WTC11 (cell line): ENCODE measurements around the gene LDLRAD4. TPM values are rescaled to one million over a fixed set of nuclear protein-coding genes. Genes with fewer than 3 reads are reported as not detected.
"Not testable (repeated sequence)": the region's sequence is repeated elsewhere in the genome, so short reads cannot be mapped to it uniquely, and the experiment has no call there.

Experiments
- ATAC-seq: fragments of 200-7000 bp; cut with Tn5 transposase; 2 replicates; pipeline ENCODE4 v1.10.0; 2021; ENCODE audit warnings: mild to moderate bottlenecking, moderate library complexity
- CTCF ChIA-PET: fragments of 300-600 bp; sonication (Branson Sonifier 250); formaldehyde crosslinking; loops from one replicate; lab custom pipeline; 2021; ENCODE audit warnings: antibody characterized with exemption; lab: Charles Lee
- POLR2A ChIA-PET: fragments of 350-600 bp; sonication (Branson Sonifier 250); formaldehyde crosslinking; loops from one replicate; lab custom pipeline; 2021; ENCODE audit warnings: antibody characterized with exemption; lab: Charles Lee
- DNase-seq: peaks from one replicate; pipeline ENCODE4 v3.0.0; 2021; ENCODE audit warnings: low spot score
- H3K27ac Mint-ChIP-seq: 2 replicates; pipeline ENCODE4 v1.8.0; 2021; ENCODE audit warnings: mixed read lengths
- H3K27me3 Mint-ChIP-seq: 2 replicates; pipeline ENCODE4 v1.8.0; 2021; ENCODE audit warnings: low read depth, mild to moderate bottlenecking, moderate library complexity, mixed read lengths
- H3K36me3 Mint-ChIP-seq: 2 replicates; pipeline ENCODE4 v1.8.0; 2021; ENCODE audit warnings: mixed read lengths
- H3K4me1 Mint-ChIP-seq: 2 replicates; pipeline ENCODE4 v1.8.0; 2022; ENCODE audit warnings: mixed read lengths
- H3K4me3 Mint-ChIP-seq: 2 replicates; pipeline ENCODE4 v1.8.0; 2021; ENCODE audit warnings: mild to moderate bottlenecking, moderate library complexity, mixed read lengths
- H3K9me3 Mint-ChIP-seq: 2 replicates; pipeline ENCODE4 v1.8.0; 2021; ENCODE audit warnings: mixed read lengths
- AFF4 ChIP-seq: sonication (generic); formaldehyde crosslinking; IDR thresholded peaks from 2 replicates; pipeline ENCODE4 v1.8.1; 2023; ENCODE audit warnings: mild to moderate bottlenecking, missing genetic modification reagents, borderline replicate concordance
- E2F1 ChIP-seq: sonication (generic); formaldehyde crosslinking; IDR thresholded peaks from 2 replicates; pipeline ENCODE4 v1.8.0; 2022; ENCODE audit warnings: mild to moderate bottlenecking, missing genetic modification reagents
- FOXJ3 ChIP-seq: sonication (generic); formaldehyde crosslinking; IDR thresholded peaks from 2 replicates; pipeline ENCODE4 v1.9.0; 2021; ENCODE audit warnings: missing genetic modification reagents, mild to moderate bottlenecking, borderline replicate concordance
- FOXK1 ChIP-seq: sonication (generic); formaldehyde crosslinking; IDR thresholded peaks from 2 replicates; pipeline ENCODE4 v1.8.0; 2022; ENCODE audit warnings: mild to moderate bottlenecking, moderate library complexity, missing genetic modification reagents
- FOXP1 ChIP-seq: sonication (generic); formaldehyde crosslinking; IDR thresholded peaks from 2 replicates; pipeline ENCODE4 v1.8.0; 2022; ENCODE audit warnings: missing genetic modification reagents, mild to moderate bottlenecking, moderate library complexity, borderline replicate concordance
- IRF2 ChIP-seq: sonication (generic); formaldehyde crosslinking; IDR thresholded peaks from 2 replicates; pipeline ENCODE4 v1.8.0; 2022; ENCODE audit warnings: low read depth, missing genetic modification reagents, borderline replicate concordance
- JUN ChIP-seq: sonication (generic); formaldehyde crosslinking; IDR thresholded peaks from 2 replicates; pipeline ENCODE4 v1.8.0; 2023; ENCODE audit warnings: mild to moderate bottlenecking, missing genetic modification reagents
- MLX ChIP-seq: sonication (generic); formaldehyde crosslinking; IDR thresholded peaks from 2 replicates; pipeline ENCODE4 v1.8.1; 2023; ENCODE audit warnings: mild to moderate bottlenecking, missing genetic modification reagents, moderate library complexity
- NFE2L1 ChIP-seq: sonication (generic); formaldehyde crosslinking; IDR thresholded peaks from 2 replicates; pipeline ENCODE4 v1.8.1; 2023; ENCODE audit warnings: missing genetic modification reagents
- RORB ChIP-seq: fragments of 250-450 bp; sonication (Bioruptor Pico); IDR thresholded peaks from 2 replicates; pipeline ENCODE4 v1.9.0; 2021; ENCODE audit warnings: mild to moderate bottlenecking
- SP1 ChIP-seq: sonication (generic); formaldehyde crosslinking; conservative IDR thresholded peaks from 2 replicates; pipeline ENCODE4 v1.8.1; 2022; ENCODE audit warnings: missing genetic modification reagents
- TP53 ChIP-seq: sonication (generic); formaldehyde crosslinking; IDR thresholded peaks from 2 replicates; pipeline ENCODE4 v1.8.1; 2023; ENCODE audit warnings: mild to moderate bottlenecking, missing genetic modification reagents
- ZNF138 ChIP-seq: sonication (generic); formaldehyde crosslinking; conservative IDR thresholded peaks from 2 replicates; pipeline ENCODE4 v1.8.1; 2022; ENCODE audit warnings: mild to moderate bottlenecking, moderate library complexity, missing genetic modification reagents
- ZNF281 ChIP-seq: sonication (generic); formaldehyde crosslinking; IDR thresholded peaks from 2 replicates; pipeline ENCODE4 v1.8.0; 2023; ENCODE audit warnings: mild to moderate bottlenecking, missing genetic modification reagents
- ZNF396 ChIP-seq: fragments of 250-450 bp; sonication (Bioruptor Pico); IDR thresholded peaks from 2 replicates; pipeline ENCODE4 v1.8.0; 2021; ENCODE audit warnings: mild to moderate bottlenecking, moderate library complexity, borderline replicate concordance
- total RNA-seq: library from RNA; stranded (reverse); gene quantifications from 3 replicates; pipeline ENCODE4 v1.2.3, GENCODE V29; 2021
- TF ChIP-seq, protein P1 (sequence below): sonication (generic); formaldehyde crosslinking; conservative IDR thresholded peaks from 2 replicates; pipeline ENCODE4 v1.8.1; 2022; ENCODE audit warnings: mild to moderate bottlenecking, missing genetic modification reagents
- TF ChIP-seq, protein P2 (sequence below): sonication (generic); formaldehyde crosslinking; IDR thresholded peaks from 2 replicates; pipeline ENCODE4 v1.8.0; 2023; ENCODE audit warnings: missing genetic modification reagents
- TF ChIP-seq, protein P3 (sequence below): fragments of 250-450 bp; sonication (Bioruptor Pico); IDR thresholded peaks from 2 replicates; pipeline ENCODE4 v1.8.0; 2021; ENCODE audit warnings: mild to moderate bottlenecking

Gene LDLRAD4
- total RNA-seq, 1 experiment from 2014 or later = 6.2 TPM

- TF ChIP-seq MLX (no peak), ZNF138 (CRISPR knock-in tag) (no peak)
Measured at GRCh38 chr18:13488281-13488929, 269.8 kb downstream of the LDLRAD4 start (continued).

DNA sequence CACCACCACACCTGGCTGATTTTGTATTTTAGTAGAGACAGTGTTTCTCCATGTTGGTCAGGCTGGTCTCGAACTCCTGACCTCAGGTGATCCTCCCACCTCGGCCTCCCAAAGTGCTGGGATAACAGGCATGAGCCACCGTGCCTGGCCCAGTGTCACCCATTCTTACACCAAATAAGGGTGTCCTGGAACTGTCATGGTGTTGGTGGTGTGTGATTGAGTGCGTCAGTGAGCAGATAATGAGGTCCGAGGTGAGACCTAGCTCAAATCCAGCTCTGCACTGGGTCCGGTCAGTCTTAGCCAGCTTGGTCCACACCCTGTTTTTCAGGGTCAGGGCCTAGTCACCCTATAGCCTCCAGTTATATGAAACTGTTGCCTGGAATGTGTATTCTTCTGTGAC lies 270.7 kb downstream of the LDLRAD4 start:
- H3K27ac Mint-ChIP-seq, CTCF ChIA-PET: not testable (repeated sequence)

GRCh38 chr18:13491138-13491537 lies 272.6 kb downstream of the LDLRAD4 start:
- POLR2A ChIA-PET = no interaction called here
- H3K4me1 Mint-ChIP-seq = peaks cover 25% of the 10 kb centered on the region
- TF ChIP-seq E2F1 (CRISPR knock-in tag) = no peak
- TF ChIP-seq, protein P1, sequence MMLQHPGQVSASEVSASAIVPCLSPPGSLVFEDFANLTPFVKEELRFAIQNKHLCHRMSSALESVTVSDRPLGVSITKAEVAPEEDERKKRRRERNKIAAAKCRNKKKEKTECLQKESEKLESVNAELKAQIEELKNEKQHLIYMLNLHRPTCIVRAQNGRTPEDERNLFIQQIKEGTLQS (CRISPR knock-in tag) = no peak
- TF ChIP-seq ZNF281 (CRISPR knock-in tag) = no peak
- no peak for TF ChIP-seq SP1
- TF ChIP-seq, protein P2, sequence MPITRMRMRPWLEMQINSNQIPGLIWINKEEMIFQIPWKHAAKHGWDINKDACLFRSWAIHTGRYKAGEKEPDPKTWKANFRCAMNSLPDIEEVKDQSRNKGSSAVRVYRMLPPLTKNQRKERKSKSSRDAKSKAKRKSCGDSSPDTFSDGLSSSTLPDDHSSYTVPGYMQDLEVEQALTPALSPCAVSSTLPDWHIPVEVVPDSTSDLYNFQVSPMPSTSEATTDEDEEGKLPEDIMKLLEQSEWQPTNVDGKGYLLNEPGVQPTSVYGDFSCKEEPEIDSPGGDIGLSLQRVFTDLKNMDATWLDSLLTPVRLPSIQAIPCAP = no peak
- no peak for TF ChIP-seq TP53 (CRISPR knock-in tag)
- no peak for TF ChIP-seq FOXJ3
- TF ChIP-seq RORB (CRISPR knock-in tag) = no peak
- no peak for TF ChIP-seq ZNF396 (CRISPR knock-in tag)
- TF ChIP-seq, protein P3, sequence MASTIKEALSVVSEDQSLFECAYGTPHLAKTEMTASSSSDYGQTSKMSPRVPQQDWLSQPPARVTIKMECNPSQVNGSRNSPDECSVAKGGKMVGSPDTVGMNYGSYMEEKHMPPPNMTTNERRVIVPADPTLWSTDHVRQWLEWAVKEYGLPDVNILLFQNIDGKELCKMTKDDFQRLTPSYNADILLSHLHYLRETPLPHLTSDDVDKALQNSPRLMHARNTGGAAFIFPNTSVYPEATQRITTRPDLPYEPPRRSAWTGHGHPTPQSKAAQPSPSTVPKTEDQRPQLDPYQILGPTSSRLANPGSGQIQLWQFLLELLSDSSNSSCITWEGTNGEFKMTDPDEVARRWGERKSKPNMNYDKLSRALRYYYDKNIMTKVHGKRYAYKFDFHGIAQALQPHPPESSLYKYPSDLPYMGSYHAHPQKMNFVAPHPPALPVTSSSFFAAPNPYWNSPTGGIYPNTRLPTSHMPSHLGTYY = no peak
- CTCF ChIA-PET = interaction anchor here (1.1 kb wide), 1 partner anchor 22 kb away, joined by 4 read pairs; no protein-coding TSS in a partner anchor
- H3K36me3 Mint-ChIP-seq = no peaks in the 10 kb centered on the region
- ATAC-seq (no peak), DNase-seq (no peak)
- no peaks in the 10 kb centered on the region for H3K9me3 Mint-ChIP-seq
- no peak overlapping the region for H3K4me3 Mint-ChIP-seq
- H3K27ac Mint-ChIP-seq = no peak overlapping the region
- H3K27me3 Mint-ChIP-seq = no peaks in the 10 kb centered on the region

More for the DNA sequence above, 270.7 kb downstream of the LDLRAD4 start:
- H3K4me3 Mint-ChIP-seq, DNase-seq, H3K27me3 Mint-ChIP-seq, H3K36me3 Mint-ChIP-seq, POLR2A ChIA-PET, ATAC-seq, H3K9me3 Mint-ChIP-seq: not testable (repeated sequence)
- peaks cover 22% of the 10 kb centered on the region for H3K4me1 Mint-ChIP-seq

- POLR2A ChIA-PET = no interaction called here
Measured at GRCh38 chr18:13492314-13492713, 273.8 kb downstream of the LDLRAD4 start.

More at GRCh38 chr18:13492314-13492713, 273.8 kb downstream of the LDLRAD4 start:
- CTCF ChIA-PET = no interaction called here
- Mint-ChIP-seq H3K9me3 (no peaks in the 10 kb centered on the region), H3K36me3 (no peaks in the 10 kb centered on the region), H3K27me3 (no peaks in the 10 kb centered on the region), H3K4me3 (no peak overlapping the region), H3K27ac (no peak overlapping the region), H3K4me1 (peaks cover 21% of the 10 kb centered on the region)
- DNase-seq (no peak), ATAC-seq (no peak)
- TF ChIP-seq JUN (CRISPR knock-in tag) = no peak
- no peak for TF ChIP-seq NFE2L1 (CRISPR knock-in tag)
- TF ChIP-seq FOXP1 (CRISPR knock-in tag) = no peak
- TF ChIP-seq IRF2 (CRISPR knock-in tag) = no peak
- no peak for TF ChIP-seq FOXK1 (CRISPR knock-in tag)
- no peak for TF ChIP-seq ZNF396 (CRISPR knock-in tag)
- TF ChIP-seq AFF4 (CRISPR knock-in tag) = no peak
